ENCODE measurements around the gene CCDC24.

DNA sequence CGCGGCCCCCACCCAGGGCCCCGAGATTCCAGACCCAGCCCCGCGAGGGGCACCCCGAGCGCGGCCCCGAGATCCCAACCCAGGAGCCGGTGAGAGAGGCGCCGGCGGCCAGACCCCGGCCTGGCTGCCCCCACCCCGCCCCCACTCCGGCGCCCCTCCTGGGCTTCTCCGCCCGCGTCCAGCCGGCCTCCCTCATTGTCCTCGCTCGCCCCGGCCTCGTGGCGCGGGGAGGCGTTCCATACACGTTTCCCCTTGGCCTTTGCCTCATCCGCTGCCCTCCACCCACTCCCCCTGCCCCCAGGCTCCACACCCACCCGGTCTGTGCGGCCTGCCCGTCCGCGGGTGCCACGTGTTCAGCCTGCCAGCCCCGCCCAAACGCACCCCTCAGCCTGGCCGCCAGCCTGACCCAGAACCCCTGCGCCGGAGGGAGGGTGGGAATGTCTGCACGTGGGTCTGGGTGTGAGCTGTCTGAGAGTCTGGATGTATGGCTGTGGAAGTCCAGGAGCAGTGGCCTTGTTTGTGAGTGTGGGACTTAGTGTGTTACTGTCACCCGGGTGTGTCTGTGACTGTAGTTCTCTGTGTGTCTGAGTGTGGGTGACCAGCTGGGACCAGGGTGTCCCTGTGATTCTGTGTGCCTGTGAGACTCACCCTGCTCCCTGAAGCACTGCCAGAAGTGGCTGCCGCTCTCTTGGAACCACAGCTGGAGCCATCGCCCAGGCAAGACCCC lies 11.7 kb upstream of the CCDC24 start:
- TF ChIP-seq, protein P1, sequence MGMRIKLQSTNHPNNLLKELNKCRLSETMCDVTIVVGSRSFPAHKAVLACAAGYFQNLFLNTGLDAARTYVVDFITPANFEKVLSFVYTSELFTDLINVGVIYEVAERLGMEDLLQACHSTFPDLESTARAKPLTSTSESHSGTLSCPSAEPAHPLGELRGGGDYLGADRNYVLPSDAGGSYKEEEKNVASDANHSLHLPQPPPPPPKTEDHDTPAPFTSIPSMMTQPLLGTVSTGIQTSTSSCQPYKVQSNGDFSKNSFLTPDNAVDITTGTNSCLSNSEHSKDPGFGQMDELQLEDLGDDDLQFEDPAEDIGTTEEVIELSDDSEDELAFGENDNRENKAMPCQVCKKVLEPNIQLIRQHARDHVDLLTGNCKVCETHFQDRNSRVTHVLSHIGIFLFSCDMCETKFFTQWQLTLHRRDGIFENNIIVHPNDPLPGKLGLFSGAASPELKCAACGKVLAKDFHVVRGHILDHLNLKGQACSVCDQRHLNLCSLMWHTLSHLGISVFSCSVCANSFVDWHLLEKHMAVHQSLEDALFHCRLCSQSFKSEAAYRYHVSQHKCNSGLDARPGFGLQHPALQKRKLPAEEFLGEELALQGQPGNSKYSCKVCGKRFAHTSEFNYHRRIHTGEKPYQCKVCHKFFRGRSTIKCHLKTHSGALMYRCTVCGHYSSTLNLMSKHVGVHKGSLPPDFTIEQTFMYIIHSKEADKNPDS (CRISPR knock-in tag; IDR thresholded peaks at IDR 0.05), result no peak
- TF ChIP-seq MXI1 (IDR thresholded peaks at IDR 0.05; ENCODE audit: borderline replicate concordance, low read depth, low read length) (peak; percentile 68; the same call in 1 of the 3 replicates), NAIF1 (CRISPR knock-in tag; IDR thresholded peaks at IDR 0.05; ENCODE audit: borderline replicate concordance) (no peak), MEIS2 (CRISPR knock-in tag; IDR thresholded peaks at IDR 0.05) (no peak), PAX8 (CRISPR knock-in tag; IDR thresholded peaks at IDR 0.05; ENCODE audit: borderline replicate concordance) (no peak), GATAD2A (CRISPR knock-in tag; IDR thresholded peaks at IDR 0.05) (peak; percentile 23; the same call in 1 of the 2 replicates), NFE2 (CRISPR knock-in tag; IDR thresholded peaks at IDR 0.05) (no peak), NFATC3 (CRISPR knock-in tag; IDR thresholded peaks at IDR 0.05) (no peak), SMARCE1 (IDR thresholded peaks at IDR 0.05; ENCODE audit: borderline replicate concordance) (no peak)
- TF ChIP-seq, protein P2, sequence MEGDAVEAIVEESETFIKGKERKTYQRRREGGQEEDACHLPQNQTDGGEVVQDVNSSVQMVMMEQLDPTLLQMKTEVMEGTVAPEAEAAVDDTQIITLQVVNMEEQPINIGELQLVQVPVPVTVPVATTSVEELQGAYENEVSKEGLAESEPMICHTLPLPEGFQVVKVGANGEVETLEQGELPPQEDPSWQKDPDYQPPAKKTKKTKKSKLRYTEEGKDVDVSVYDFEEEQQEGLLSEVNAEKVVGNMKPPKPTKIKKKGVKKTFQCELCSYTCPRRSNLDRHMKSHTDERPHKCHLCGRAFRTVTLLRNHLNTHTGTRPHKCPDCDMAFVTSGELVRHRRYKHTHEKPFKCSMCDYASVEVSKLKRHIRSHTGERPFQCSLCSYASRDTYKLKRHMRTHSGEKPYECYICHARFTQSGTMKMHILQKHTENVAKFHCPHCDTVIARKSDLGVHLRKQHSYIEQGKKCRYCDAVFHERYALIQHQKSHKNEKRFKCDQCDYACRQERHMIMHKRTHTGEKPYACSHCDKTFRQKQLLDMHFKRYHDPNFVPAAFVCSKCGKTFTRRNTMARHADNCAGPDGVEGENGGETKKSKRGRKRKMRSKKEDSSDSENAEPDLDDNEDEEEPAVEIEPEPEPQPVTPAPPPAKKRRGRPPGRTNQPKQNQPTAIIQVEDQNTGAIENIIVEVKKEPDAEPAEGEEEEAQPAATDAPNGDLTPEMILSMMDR (CRISPR knock-in tag; IDR thresholded peaks at IDR 0.05), result no peak
- TF ChIP-seq, protein P3, sequence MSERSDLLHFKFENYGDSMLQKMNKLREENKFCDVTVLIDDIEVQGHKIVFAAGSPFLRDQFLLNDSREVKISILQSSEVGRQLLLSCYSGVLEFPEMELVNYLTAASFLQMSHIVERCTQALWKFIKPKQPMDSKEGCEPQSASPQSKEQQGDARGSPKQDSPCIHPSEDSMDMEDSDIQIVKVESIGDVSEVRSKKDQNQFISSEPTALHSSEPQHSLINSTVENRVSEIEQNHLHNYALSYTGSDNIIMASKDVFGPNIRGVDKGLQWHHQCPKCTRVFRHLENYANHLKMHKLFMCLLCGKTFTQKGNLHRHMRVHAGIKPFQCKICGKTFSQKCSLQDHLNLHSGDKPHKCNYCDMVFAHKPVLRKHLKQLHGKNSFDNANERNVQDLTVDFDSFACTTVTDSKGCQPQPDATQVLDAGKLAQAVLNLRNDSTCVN (CRISPR knock-in tag; IDR thresholded peaks at IDR 0.05; ENCODE audit: borderline replicate concordance), result peak; percentile 61; the same call in 1 of the 2 replicates

All from HepG2 (cell line).